DMS114 treated with DMSO at 0.1 percent for 48 hours (cell line): ENCODE data around the gene P3H3.

Source experiments
- DNase-seq: peaks from one replicate; lab custom pipeline; 2025; ENCODE audit not compliant: unreplicated experiment; lab: John Stamatoyannopoulos, UW

The P3H3 gene

GRCh38 chr12:6827982-6828780 is at the start of gene P3H3:
TSS of gene P3H3 (plus strand) at chr12:6828407. CDS start at chr12:6828441, 34 bp downstream.
- no peak for DNase-seq

GRCh38 chr12:6778574-6779550 is 49.3 kb upstream of the P3H3 start:
- DNase-seq, result peak; percentile 84

- DNase-seq, result no peak
These were observed 48.3 kb upstream of the P3H3 start for GRCh38 chr12:6779708-6780432.

- no peak for DNase-seq
These were observed 47.6 kb upstream of the P3H3 start for GRCh38 chr12:6780573-6780972.

GRCh38 chr12:6782119-6782518 is 46.1 kb upstream of the P3H3 start:
- DNase-seq, result no peak

GRCh38 chr12:6782850-6783566 is 45.2 kb upstream of the P3H3 start:
- no peak for DNase-seq

GRCh38 chr12:6783828-6784227 is 44.4 kb upstream of the P3H3 start:
- no peak for DNase-seq

- DNase-seq, result no peak
These were observed 43.9 kb upstream of the P3H3 start for GRCh38 chr12:6784296-6784695.

- no peak for DNase-seq
These were observed 43.4 kb upstream of the P3H3 start for GRCh38 chr12:6784761-6785160.

GRCh38 chr12:6786416-6787094 is 41.7 kb upstream of the P3H3 start:
- DNase-seq, result no peak

GRCh38 chr12:6787309-6787708 is 40.9 kb upstream of the P3H3 start:
- no peak for DNase-seq

GRCh38 chr12:6788972-6789924 is 39.0 kb upstream of the P3H3 start, which contains the start of gene CD4:
TSS of gene CD4 (plus strand) at chr12:6789528. CDS start at chr12:6800139, 10,611 bp downstream.
- DNase-seq, result no peak

- no peak for DNase-seq
These were observed 37.6 kb upstream of the P3H3 start for GRCh38 chr12:6790496-6791150.

GRCh38 chr12:6791931-6792520 is 36.2 kb upstream of the P3H3 start:
- no peak for DNase-seq

- DNase-seq, result no peak
These were observed 35.5 kb upstream of the P3H3 start for GRCh38 chr12:6792522-6793201.

GRCh38 chr12:6795088-6795487 is 33.1 kb upstream of the P3H3 start:
- no peak for DNase-seq

GRCh38 chr12:6796576-6796975 is 31.6 kb upstream of the P3H3 start:
- DNase-seq, result no peak
